ENCODE data around the gene TXNRD1.
"Not testable (repeated sequence)": the region's sequence is repeated elsewhere in the genome, so short reads cannot be mapped to it uniquely, and the experiment has no call there.

Gene TXNRD1

GRCh38 chr12:104329707-104330532 lies 114.3 kb downstream of the TXNRD1 start:
- no peak for DNase-seq

- no peak for DNase-seq
Observed at GRCh38 chr12:104331376-104331775, 115.8 kb downstream of the TXNRD1 start.

- not testable (repeated sequence) for DNase-seq
Observed at GRCh38 chr12:104332273-104332672, 116.7 kb downstream of the TXNRD1 start.

GRCh38 chr12:104333692-104334255 lies 118.2 kb downstream of the TXNRD1 start:
- no peak for DNase-seq

- no peak for DNase-seq
Observed at GRCh38 chr12:104334581-104334980, 119.0 kb downstream of the TXNRD1 start.

- no peak for DNase-seq
Observed at GRCh38 chr12:104336115-104336514, 120.5 kb downstream of the TXNRD1 start.

- no peak for DNase-seq
Observed at GRCh38 chr12:104337030-104337558, 121.5 kb downstream of the TXNRD1 start.

GRCh38 chr12:104339663-104340062 lies 124.1 kb downstream of the TXNRD1 start:
- DNase-seq, result no peak

GRCh38 chr12:104340177-104340576 lies 124.6 kb downstream of the TXNRD1 start:
- DNase-seq, result no peak

- DNase-seq, result no peak
Observed at GRCh38 chr12:104340925-104341611, 125.5 kb downstream of the TXNRD1 start.

GRCh38 chr12:104342147-104342546 lies 126.6 kb downstream of the TXNRD1 start:
- DNase-seq, result no peak

GRCh38 chr12:104342635-104343249 lies 127.2 kb downstream of the TXNRD1 start:
- DNase-seq, result no peak

GRCh38 chr12:104344682-104345081 lies 129.1 kb downstream of the TXNRD1 start:
- DNase-seq, result no peak

GRCh38 chr12:104345234-104346066 lies 129.9 kb downstream of the TXNRD1 start:
- DNase-seq, result no peak

- no peak for DNase-seq
Observed at GRCh38 chr12:104347374-104348075, 131.9 kb downstream of the TXNRD1 start.

- DNase-seq, result no peak
Observed at GRCh38 chr12:104348283-104348993, 132.9 kb downstream of the TXNRD1 start.

GRCh38 chr12:104348994-104349494 lies 133.5 kb downstream of the TXNRD1 start:
- DNase-seq, result no peak

GRCh38 chr12:104350211-104351056 lies 134.9 kb downstream of the TXNRD1 start:
- no peak for DNase-seq
